GM21723 (cell line): ENCODE measurements around the gene PGBD1.
A peak's percentile ranks its signal among the peaks of the same experiment; 100 is the strongest.

Experiments
- ATAC-seq: cut with Tn5 transposase; IDR thresholded peaks from one replicate; pipeline ENCODE4 v1.9.1; 2021; ENCODE audit warnings: mild to moderate bottlenecking, moderate library complexity; ENCODE audit not compliant: unreplicated experiment

The PGBD1 gene

GRCh38 chr6:28333599-28334018 lies 52.2 kb downstream of the PGBD1 start:
- ATAC-seq, result no peak

GRCh38 chr6:28334286-28335039 lies 53.1 kb downstream of the PGBD1 start:
- no peak for ATAC-seq

GRCh38 chr6:28335040-28335563 lies 53.7 kb downstream of the PGBD1 start:
- no peak for ATAC-seq

DNA sequence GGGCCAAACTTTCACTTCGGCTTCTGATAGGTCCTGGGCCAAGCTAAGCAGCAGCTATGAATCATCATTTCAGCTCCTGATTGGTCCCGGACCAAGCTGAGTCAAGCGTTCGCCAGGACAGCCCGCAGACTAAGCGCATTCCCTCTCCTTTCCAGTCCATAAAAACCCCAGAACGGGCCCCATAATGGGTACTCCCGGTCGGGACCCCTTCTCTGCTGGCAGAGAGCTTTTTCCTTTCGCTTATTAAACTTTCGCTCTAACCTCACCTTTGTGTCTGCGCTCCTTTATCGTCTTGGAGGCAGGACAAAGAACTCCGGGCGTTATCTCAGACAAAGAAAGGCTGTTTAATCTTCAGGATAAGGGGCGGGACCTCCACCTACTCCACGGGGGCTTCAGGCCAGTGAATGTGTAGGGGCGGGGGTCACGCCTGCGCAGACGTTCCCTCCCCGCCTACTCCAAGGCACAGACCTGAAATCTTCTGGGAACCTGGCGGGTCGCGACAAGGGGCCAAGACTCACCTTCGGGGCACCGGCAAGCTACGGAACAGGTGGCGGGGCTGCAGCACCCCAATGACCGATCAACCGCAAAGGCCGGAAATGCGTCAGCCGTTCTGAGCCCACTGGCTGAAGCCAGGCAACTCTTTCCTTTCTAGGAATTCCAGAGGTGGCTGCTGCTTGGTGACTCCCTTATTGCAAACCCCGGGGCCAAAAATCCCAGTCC lies 54.4 kb downstream of the PGBD1 start, which contains the start of gene ZSCAN31:
Gene ZSCAN31 (minus strand): TSS at position 585 of the 720 bp plus-strand sequence. CDS start 6,465 bp downstream, outside the sequence.
- ATAC-seq, result peak; percentile 88

DNA sequence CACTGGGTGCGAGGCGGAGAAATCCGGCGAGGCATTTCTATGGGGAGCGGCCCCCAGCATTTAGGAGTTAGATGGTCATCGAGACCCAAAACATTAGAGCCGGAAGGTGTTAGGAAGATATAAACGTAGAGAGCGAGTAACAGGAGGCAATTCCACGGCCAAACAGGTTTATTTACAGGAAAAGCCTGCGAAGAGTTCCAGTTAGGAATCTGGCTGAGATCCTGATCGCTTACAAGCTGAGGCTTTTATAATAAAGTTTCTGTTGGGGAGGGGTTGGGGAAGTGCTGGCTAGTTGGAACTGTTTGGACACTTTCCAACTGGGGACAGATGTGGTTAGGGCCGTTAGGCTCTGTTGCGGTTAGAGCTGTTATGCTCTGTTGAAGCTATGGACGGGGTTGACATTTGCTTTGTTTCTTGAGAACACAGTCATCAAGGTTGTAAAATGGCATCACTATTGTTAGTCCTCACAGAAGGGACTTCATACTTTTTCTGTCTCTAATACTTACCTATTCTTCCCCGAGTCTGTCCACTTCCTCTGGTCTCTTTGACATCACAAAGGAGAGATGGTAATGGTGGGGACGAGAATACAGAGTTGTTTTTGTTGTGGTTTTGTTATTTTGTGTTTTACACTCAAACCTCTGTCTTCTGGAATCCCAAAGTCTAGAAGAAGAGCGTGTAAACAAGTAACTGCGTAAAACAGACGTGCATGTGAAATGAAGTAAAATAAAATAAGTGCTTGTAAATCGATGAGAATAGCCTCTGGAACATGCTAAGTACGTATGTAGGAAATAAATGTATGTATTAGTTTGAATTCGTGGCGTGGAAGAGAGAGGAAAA lies 55.1 kb downstream of the PGBD1 start:
- peak; percentile 41 for ATAC-seq

GRCh38 chr6:28337121-28337520 lies 55.7 kb downstream of the PGBD1 start:
- ATAC-seq, result no peak

GRCh38 chr6:28340310-28341095 lies 59.1 kb downstream of the PGBD1 start:
- ATAC-seq, result no peak

- ATAC-seq, result no peak
Observed at GRCh38 chr6:28343898-28344677, 62.7 kb downstream of the PGBD1 start.

GRCh38 chr6:28345201-28345600 lies 63.8 kb downstream of the PGBD1 start:
- no peak for ATAC-seq

DNA sequence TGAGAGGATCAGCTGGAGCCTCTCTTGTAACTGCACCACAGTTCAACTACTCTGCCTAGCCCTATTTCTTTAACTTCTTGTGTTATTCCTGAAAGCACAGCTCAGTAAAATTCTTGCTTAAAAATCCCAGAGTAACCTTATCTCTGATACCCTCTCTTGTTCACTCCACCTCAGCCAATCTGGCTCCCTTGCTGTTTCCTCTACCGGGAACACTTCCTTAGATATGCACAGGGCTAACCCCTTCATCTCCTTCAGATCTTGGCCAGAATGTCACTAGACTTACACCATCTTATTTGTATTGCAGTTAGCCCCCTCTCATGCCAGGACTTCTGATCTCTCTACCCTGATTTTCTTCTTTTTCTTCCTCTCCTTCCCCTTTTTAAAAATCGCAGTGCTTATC lies 65.7 kb downstream of the PGBD1 start:
- ATAC-seq, result no peak

- peak; percentile 19 for ATAC-seq
Observed at GRCh38 chr6:28349344-28349891, 68.0 kb downstream of the PGBD1 start.

DNA sequence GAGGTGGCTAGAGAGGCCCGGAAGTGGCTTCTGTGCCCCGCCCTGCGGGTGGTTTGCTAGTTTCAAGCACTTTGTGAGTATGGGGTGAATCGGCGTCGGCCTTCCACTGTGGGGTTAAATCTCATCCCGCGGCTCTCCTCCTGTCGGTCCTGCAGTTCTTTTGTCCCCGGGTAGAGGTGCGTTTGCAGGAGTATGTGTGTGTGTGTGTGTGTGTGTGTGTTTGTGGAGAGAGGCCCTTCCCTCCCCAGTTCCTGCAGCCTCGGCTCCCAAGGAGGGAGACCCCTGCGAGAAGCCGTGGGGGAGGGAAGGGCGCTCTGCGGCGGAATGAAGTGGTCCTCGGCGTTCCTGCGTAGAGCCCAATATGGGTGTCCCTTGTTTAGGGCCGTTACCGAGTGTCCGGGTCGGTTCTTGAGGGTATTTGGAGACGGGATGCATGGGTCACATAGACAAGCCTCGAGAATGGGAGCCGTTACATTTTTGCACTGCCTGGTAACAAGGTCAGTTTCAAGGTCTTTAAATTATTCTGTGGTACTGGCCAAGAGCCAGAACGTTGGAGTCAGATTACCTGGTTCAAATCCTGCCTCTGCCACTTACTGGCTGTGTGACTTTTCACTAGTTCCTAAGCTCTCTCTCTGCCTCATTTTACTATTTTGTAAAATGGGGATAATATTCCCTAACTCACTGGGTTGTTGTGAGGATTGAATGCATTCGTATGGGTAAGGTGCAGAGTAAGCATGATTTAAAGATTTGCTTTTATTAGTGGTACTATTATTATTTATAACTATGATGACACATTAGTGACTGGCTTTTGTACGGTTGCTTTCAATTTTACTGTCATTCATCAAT lies 68.7 kb downstream of the PGBD1 start, which contains the start of gene ZKSCAN3:
Gene ZKSCAN3 (plus strand): TSS at position 56 of the 846 bp plus-strand sequence. CDS start 9,640 bp downstream, outside the sequence.
- peak; percentile 98 for ATAC-seq

GRCh38 chr6:28351087-28351486 lies 69.7 kb downstream of the PGBD1 start:
- no peak for ATAC-seq

- ATAC-seq, result no peak
Observed at GRCh38 chr6:28351493-28351925, 70.1 kb downstream of the PGBD1 start.
